GM12864 (cell line): ENCODE results near the gene TSPAN9.

Experiments
- DNase-seq: peaks from one replicate; pipeline ENCODE4 v3.0.0-alpha.2; 2011; ENCODE audit warnings: low read depth
- H3K4me3 ChIP-seq: 2 replicates; pipeline ENCODE4 v1.5.1; 2011; ENCODE audit warnings: mild to moderate bottlenecking, low read depth, low read length, control low read depth
- TF ChIP-seq, protein P1 (sequence below): IDR thresholded peaks from 2 replicates; pipeline ENCODE4 v1.5.1; 2011; ENCODE audit warnings: low read depth, mild to moderate bottlenecking, moderate library complexity, low read length, control low read depth, inconsistent platforms; ENCODE audit errors: missing control alignments

TSPAN9 gene

GRCh38 chr12:3145546-3146310, 68.5 kb downstream of the TSPAN9 start:
- DNase-seq = no peak
- TF ChIP-seq, protein P1, sequence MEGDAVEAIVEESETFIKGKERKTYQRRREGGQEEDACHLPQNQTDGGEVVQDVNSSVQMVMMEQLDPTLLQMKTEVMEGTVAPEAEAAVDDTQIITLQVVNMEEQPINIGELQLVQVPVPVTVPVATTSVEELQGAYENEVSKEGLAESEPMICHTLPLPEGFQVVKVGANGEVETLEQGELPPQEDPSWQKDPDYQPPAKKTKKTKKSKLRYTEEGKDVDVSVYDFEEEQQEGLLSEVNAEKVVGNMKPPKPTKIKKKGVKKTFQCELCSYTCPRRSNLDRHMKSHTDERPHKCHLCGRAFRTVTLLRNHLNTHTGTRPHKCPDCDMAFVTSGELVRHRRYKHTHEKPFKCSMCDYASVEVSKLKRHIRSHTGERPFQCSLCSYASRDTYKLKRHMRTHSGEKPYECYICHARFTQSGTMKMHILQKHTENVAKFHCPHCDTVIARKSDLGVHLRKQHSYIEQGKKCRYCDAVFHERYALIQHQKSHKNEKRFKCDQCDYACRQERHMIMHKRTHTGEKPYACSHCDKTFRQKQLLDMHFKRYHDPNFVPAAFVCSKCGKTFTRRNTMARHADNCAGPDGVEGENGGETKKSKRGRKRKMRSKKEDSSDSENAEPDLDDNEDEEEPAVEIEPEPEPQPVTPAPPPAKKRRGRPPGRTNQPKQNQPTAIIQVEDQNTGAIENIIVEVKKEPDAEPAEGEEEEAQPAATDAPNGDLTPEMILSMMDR = no peak
- H3K4me3 ChIP-seq = no peak overlapping the region

- no peak overlapping the region for H3K4me3 ChIP-seq
- no peak for DNase-seq
- TF ChIP-seq, protein P1 = no peak
Measured at GRCh38 chr12:3147260-3147659, 70.1 kb downstream of the TSPAN9 start.

DNA sequence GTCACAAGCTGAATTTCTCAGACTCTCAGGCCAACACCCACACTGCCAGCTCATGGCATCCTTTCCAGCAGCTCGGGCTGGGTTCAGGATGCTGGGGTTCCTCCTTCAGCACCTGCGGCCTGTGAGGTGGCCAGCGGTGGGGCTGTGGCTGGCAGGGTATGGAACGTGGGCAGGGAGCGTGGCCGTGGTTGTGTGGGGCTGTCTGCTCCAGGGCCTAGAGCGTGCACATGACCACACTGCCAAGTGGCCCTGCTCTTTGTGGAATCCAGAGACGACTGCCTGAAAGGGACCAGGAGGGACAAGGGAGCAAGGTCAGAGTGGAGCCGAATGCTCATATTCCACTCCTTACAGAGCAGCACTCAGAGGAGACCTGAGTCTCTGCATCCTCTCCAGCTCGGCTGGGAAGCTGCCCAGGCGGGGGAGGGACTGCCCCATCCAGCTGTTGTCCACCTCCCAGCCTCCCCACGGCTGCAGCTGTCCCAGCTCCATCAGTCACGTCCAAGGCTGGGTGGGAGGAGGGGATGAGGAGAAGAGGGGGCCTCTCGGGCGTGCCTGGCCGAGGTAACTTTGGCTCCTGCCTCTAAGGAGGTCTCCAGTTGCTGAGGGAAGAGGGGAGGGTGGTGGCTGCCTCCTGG, 71.3 kb downstream of the TSPAN9 start:
- DNase-seq = no peak
- no peak overlapping the region for H3K4me3 ChIP-seq
- TF ChIP-seq, protein P1 = no peak

DNA sequence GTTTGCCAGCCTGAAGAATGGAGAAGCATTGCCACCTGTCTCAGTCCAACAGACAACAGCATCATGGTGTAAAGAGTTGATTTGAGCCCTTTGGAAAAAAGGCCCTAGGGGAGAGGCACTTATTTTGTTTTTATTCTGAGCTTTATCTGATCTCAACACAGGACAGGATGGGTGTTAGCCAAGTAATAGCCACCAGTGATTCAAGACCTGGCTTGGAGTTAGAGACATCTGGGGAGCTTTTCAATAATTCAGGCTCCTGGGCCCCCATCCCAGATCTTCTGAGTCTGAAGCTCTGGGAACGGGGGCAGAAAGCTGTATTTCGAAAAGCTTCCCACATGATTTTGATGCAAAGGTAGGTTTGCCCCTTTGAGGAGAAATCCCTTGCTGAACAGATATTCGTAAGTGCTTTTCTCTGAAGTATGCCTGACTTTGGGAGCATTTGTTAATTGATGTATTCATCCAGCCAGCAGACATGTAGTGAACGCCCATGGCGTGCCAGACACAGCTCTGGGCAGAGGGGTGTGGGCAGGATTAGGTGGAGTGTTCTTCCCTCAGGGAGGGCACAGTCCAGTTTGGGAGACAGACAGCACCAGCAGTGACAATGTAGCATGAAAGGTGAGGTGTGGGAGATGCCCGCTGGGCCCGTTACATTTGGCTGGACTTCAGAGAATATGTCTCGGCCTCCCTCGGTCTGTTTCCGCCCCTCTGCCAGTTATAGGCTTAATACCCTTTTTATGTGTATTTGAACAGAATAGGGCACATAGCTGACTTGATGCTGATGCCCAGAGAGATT, 72.5 kb downstream of the TSPAN9 start:
- DNase-seq = no peak
- no peak overlapping the region for H3K4me3 ChIP-seq
- TF ChIP-seq, protein P1 = no peak

- H3K4me3 ChIP-seq = no peak overlapping the region
- TF ChIP-seq, protein P1 = no peak
- no peak for DNase-seq
Measured at GRCh38 chr12:3150308-3150670, 73.1 kb downstream of the TSPAN9 start.

GRCh38 chr12:3150931-3151835, 74.0 kb downstream of the TSPAN9 start:
- no peak for DNase-seq
- TF ChIP-seq, protein P1 = no peak
- H3K4me3 ChIP-seq = no peak overlapping the region
